BJ (cell line): ENCODE data around the gene CD163L1. TPM values are rescaled to one million over a fixed set of nuclear protein-coding genes. Genes with fewer than 3 reads are reported as not detected.

Experiments
- CTCF ChIA-PET: fragments of 350-600 bp; formaldehyde crosslinking; extraction: SDS; loops from one replicate; lab custom pipeline; 2021; ENCODE audit warnings: antibody characterized with exemption, inconsistent platforms; lab: Yijun Ruan, JAX
- POLR2A ChIA-PET: fragments of 300-600 bp; sonication (Branson Sonifier 250); formaldehyde crosslinking; extraction: SDS; loops from one replicate; lab custom pipeline; 2021; ENCODE audit warnings: antibody characterized with exemption; lab: Charles Lee
- DNase-seq: peaks from one replicate; pipeline ENCODE4 v3.0.0-alpha.2; 2011; ENCODE audit warnings: low read depth
- H3K27me3 ChIP-seq: 2 replicates; pipeline ENCODE4 v1.6.0; 2011; ENCODE audit warnings: low read length; ENCODE audit not compliant: control insufficient read depth, insufficient read depth
- H3K36me3 ChIP-seq: 2 replicates; pipeline ENCODE4 v1.5.1; 2011; ENCODE audit warnings: low read length; ENCODE audit not compliant: control insufficient read depth, insufficient read depth
- H3K4me3 ChIP-seq: 2 replicates; pipeline ENCODE4 v1.5.1; 2011; ENCODE audit warnings: low read depth, mild to moderate bottlenecking, control low read depth, low read length
- polyA plus RNA-seq: library from polyadenylated mRNA; depleted of rRNA; stranded (reverse); fragments of >200 nt; gene quantifications from 2 replicates; pipeline ENCODE4 v1.2.3, GENCODE V29; 2011
- TF ChIP-seq, protein P1 (sequence below): IDR thresholded peaks from 2 replicates; pipeline ENCODE4 v1.5.1; 2011; ENCODE audit warnings: low read depth, mild to moderate bottlenecking, control low read depth, inconsistent platforms, low read length, moderate library complexity; ENCODE audit not compliant: insufficient read depth

The CD163L1 gene
- polyA plus RNA-seq, 1 experiment: 1.0 TPM

- POLR2A ChIA-PET: no interaction called here
- H3K27me3 ChIP-seq: no peaks in the 10 kb centered on the region
- DNase-seq: no peak
- no peak overlapping the region for H3K4me3 ChIP-seq
- H3K36me3 ChIP-seq: no peaks in the 10 kb centered on the region
- CTCF ChIA-PET: no interaction called here
- TF ChIP-seq, protein P1, sequence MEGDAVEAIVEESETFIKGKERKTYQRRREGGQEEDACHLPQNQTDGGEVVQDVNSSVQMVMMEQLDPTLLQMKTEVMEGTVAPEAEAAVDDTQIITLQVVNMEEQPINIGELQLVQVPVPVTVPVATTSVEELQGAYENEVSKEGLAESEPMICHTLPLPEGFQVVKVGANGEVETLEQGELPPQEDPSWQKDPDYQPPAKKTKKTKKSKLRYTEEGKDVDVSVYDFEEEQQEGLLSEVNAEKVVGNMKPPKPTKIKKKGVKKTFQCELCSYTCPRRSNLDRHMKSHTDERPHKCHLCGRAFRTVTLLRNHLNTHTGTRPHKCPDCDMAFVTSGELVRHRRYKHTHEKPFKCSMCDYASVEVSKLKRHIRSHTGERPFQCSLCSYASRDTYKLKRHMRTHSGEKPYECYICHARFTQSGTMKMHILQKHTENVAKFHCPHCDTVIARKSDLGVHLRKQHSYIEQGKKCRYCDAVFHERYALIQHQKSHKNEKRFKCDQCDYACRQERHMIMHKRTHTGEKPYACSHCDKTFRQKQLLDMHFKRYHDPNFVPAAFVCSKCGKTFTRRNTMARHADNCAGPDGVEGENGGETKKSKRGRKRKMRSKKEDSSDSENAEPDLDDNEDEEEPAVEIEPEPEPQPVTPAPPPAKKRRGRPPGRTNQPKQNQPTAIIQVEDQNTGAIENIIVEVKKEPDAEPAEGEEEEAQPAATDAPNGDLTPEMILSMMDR: no peak
Observed at GRCh38 chr12:7403466-7403865, 40.5 kb downstream of the CD163L1 start.

- H3K4me3 ChIP-seq: no peak overlapping the region
- H3K36me3 ChIP-seq: no peaks in the 10 kb centered on the region
- ChIA-PET CTCF (no interaction called here), POLR2A (no interaction called here)
- TF ChIP-seq, protein P1: no peak
- DNase-seq: no peak
- H3K27me3 ChIP-seq: no peaks in the 10 kb centered on the region
Observed at GRCh38 chr12:7399089-7399488, 44.9 kb downstream of the CD163L1 start.

DNA sequence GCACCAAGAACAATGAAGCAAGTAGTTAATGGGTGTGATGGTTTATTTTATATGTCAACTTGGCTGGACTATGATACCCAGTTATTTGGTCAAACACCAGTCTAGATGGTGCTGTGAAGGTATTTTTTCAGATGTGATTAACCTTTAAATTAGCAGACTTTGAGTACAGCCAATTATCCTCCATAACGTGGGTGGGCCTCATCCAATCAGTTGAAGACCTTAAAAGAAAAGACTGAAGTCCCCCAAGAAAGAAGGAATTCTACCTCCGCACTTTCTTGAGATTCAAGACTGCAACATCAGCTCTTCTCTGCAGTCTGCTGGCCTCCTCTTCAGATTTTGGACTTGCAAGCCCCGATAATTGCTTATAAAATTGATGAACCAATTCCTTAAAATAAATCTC, 47.5 kb downstream of the CD163L1 start:
- CTCF ChIA-PET: no interaction called here
- no peaks in the 10 kb centered on the region for H3K36me3 ChIP-seq
- POLR2A ChIA-PET: no interaction called here

GRCh38 chr12:7395950-7396349, 48.0 kb downstream of the CD163L1 start:
- ChIA-PET POLR2A (no interaction called here), CTCF (no interaction called here)
- Histone ChIP-seq H3K36me3 (no peaks in the 10 kb centered on the region), H3K27me3 (no peaks in the 10 kb centered on the region), H3K4me3 (no peak overlapping the region)
- TF ChIP-seq, protein P1: no peak
- DNase-seq: no peak

More for the DNA sequence above, 47.5 kb downstream of the CD163L1 start:
- Histone ChIP-seq H3K27me3 (no peaks in the 10 kb centered on the region), H3K4me3 (no peak overlapping the region)
- DNase-seq: no peak
- TF ChIP-seq, protein P1: no peak

DNA sequence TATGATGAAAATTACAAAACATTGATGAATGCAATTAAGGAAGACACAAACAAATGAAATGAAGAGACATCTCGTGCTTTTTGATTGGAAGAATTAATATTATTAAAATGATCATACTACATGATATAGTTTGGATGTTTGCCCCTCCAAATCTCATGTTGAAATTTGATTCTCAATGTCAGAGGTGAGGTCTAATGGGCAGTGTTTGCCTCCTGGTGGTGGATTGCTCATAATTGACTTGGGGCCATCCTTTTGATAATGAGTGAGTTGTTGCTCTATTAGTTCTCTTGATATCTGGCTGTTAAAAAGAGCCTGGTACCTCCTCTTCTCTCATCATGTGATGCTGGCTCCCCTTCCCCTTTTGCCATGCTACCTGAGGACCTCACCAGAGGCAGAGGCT, 56.7 kb downstream of the CD163L1 start:
- ChIA-PET CTCF (no interaction called here), POLR2A (no interaction called here)
- Histone ChIP-seq H3K4me3 (no peak overlapping the region), H3K27me3 (no peaks in the 10 kb centered on the region), H3K36me3 (no peaks in the 10 kb centered on the region)
- TF ChIP-seq, protein P1: no peak
- no peak for DNase-seq
